GM19035 (cell line): ENCODE results near the gene CEP128.

ENCODE experiments used
- ATAC-seq: cut with Tn5 transposase; IDR thresholded peaks from one replicate; pipeline ENCODE4 v1.9.1; 2021; ENCODE audit not compliant: unreplicated experiment

CEP128 gene

GRCh38 chr14:80494769-80495168, 446.8 kb downstream of the CEP128 start:
- no peak for ATAC-seq

- no peak for ATAC-seq
Measured at GRCh38 chr14:80493620-80494019, 447.9 kb downstream of the CEP128 start.

- no peak for ATAC-seq
Measured at GRCh38 chr14:80491650-80492049, 449.9 kb downstream of the CEP128 start.

GRCh38 chr14:80491131-80491530, 450.4 kb downstream of the CEP128 start:
- peak; percentile 95 for ATAC-seq

- ATAC-seq, result no peak
Measured at GRCh38 chr14:80489513-80489912, 452.0 kb downstream of the CEP128 start.

- no peak for ATAC-seq
Measured at GRCh38 chr14:80485764-80486163, 455.8 kb downstream of the CEP128 start.

- no peak for ATAC-seq
Measured at GRCh38 chr14:80483331-80483730, 458.2 kb downstream of the CEP128 start.

GRCh38 chr14:80477388-80478160, 464.0 kb downstream of the CEP128 start:
- ATAC-seq, result no peak

GRCh38 chr14:80475074-80475473, 466.5 kb downstream of the CEP128 start:
- no peak for ATAC-seq

GRCh38 chr14:80468331-80469122, 473.0 kb downstream of the CEP128 start:
- no peak for ATAC-seq

GRCh38 chr14:80465546-80466220, 475.9 kb downstream of the CEP128 start:
- ATAC-seq, result no peak

GRCh38 chr14:80464531-80465149, 476.9 kb downstream of the CEP128 start:
- no peak for ATAC-seq

GRCh38 chr14:80456209-80456608, 485.3 kb downstream of the CEP128 start:
- no peak for ATAC-seq

GRCh38 chr14:80455031-80455430, 486.5 kb downstream of the CEP128 start:
- no peak for ATAC-seq

GRCh38 chr14:80448267-80448666, 493.3 kb downstream of the CEP128 start:
- ATAC-seq, result no peak

GRCh38 chr14:80447392-80447791, 494.1 kb downstream of the CEP128 start:
- ATAC-seq, result no peak
